GM21737 (cell line): ENCODE data around the gene GADL1.

Experiments used
- ATAC-seq: cut with Tn5 transposase; IDR thresholded peaks from one replicate; pipeline ENCODE4 v1.9.1; 2021; ENCODE audit warnings: mild to moderate bottlenecking, moderate library complexity; ENCODE audit not compliant: unreplicated experiment

GADL1 gene

GRCh38 chr3:30729936-30730335, 164.5 kb downstream of the GADL1 start:
- no peak for ATAC-seq

- no peak for ATAC-seq
Observed at GRCh38 chr3:30729512-30729911, 164.9 kb downstream of the GADL1 start.

DNA sequence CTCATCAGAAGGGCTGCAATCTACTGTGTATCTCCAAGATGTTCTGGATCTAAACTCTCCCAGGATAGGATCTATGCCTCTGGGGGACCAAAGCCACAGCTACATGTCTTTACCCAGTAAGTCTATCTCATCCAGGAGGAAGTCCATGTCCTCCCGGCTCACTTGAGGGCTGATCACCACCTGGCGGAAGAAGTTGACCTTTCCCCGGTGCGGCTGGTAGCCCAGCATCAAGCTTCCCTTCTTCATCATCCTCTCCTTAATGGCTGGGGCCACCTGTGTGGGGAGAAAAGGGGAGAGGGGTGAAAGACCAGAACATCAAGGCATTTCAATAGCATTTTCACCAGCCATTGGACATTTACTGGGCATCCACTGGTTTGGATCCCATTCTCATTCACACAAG, 166.3 kb downstream of the GADL1 start:
- no peak for ATAC-seq

GRCh38 chr3:30724863-30725262, 169.6 kb downstream of the GADL1 start:
- no peak for ATAC-seq

- ATAC-seq = no peak
Observed at GRCh38 chr3:30723211-30723610, 171.2 kb downstream of the GADL1 start.

DNA sequence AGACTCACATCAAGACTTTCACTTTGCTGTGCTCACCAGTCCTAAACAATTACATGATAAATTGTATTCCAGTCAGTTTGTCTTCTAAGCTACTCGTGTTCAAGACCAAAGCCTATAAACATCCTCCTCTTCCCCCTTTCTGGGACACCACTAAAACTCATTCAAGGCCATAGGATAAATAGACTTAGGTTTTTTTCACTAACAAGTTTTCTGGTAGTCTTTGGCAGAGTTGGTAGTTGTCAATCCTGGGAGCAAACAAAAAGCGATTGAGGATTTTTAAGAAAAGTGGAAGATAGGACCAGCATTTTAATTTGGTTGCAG, 173.2 kb downstream of the GADL1 start:
- ATAC-seq = no peak

DNA sequence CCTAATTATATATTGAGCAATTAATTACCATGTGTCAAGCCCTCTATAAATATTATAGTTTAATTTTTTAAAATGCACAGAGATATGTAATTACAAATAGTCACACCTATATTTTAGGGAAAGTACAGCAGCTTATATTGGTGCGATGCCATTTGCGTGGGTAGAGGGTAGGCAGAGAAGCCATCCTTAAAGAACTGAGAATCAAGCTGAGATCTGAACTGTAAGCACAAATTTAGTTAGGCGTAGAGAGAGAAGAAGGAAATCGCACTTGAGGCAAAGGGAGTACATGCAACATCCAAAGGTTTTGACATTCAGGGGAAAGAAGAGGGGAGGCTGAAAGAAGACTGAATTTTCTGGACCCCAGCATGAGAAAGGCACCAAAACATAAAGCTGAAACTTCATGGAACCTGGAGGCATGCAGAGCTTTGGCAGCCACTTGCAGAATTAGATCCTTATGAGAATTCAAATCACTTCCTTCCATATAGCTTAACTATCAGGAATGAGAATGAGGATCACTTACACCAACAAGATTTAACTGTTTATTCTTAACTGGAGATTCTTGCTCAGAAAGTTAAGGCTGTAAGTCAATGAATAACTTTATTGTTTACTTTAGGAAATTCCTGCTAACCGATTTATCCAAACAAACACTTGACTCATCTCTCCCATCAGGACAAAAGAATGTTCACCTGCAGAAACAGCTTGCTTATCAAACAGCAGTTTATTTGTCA, 173.7 kb downstream of the GADL1 start:
- no peak for ATAC-seq

DNA sequence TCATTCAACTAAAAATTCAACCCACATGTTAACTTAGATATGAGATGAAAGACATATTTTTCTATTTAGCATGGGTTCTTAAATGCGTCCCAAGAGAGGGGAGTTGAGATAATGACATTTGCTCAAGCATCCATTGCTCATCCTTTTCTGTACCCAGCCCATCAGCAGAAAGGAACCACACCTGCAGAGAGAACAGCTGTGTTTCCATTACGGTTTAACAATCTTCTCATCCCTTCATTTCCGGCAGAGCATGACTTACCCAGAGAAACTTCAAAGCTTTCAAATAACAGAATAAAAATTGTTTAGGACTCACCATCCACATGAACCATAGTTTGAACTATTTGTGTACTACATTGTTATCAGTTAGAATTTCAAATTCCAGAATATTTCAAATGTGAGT, 174.9 kb downstream of the GADL1 start:
- ATAC-seq = no peak

DNA sequence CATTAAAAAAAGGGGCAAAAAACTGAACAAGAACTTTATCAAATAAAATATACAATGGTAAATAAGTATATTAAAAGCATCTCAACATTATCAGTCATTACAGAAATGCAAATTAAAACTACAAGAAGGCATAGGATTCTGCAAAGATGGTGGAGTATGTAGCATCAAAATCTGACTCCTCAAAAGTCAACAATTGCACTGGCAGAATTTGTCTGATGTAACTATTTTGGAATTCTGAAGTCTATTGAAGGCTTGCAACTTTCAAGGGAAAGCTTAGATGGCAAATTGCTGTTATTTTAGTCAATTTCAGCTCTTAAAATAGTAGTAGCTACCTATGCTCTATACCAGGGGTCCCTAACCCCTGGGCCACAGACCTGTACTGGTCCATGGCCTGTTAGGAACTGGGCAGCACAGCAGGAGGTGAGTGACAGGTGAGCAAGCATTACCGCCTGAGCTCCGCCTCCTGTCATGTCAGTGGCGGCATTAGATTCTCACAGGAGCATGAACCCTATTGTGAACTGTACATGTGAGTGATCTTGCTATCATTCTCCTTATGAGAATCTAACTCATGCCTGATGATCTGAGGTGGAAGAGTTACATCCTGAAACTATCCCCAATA, 180.5 kb downstream of the GADL1 start:
- no peak for ATAC-seq

DNA sequence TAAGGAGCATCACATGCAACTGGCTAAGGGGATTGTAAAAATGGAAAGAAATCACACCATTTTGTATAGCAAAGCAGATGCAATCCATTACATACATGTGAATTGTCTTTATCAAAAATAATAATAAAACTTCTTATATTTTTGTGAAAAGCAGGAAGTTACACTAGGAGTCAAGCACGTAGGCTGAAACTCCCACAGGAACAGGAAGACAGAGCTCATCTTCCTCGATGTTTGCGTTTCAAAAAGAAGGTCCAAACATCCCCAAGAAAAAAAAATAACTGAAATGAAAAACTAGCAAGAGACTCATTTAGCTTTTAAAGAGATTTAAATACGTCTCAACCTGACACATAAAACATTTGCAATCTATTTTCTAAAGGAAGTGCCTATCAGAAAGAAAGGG, 181.5 kb downstream of the GADL1 start:
- ATAC-seq = no peak

DNA sequence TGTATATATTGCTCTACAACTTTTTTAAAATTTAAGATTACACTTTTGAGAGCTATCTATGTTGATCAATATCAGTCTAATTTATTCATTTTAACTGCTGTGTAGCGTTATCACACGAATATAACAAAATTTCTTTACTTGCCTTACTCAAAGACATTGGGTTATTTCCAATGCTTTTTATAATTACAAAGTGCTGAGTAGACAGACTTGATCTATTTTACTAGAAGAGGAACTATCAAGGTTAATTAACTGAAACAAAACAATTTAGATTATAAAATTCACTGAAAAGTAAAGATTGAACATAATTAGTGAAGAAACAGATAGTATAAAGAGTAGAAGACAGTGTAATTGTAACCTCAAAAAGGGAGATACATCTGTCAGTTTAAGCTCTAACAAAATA, 182.6 kb downstream of the GADL1 start:
- ATAC-seq = no peak

GRCh38 chr3:30711151-30711550, 183.3 kb downstream of the GADL1 start:
- ATAC-seq = no peak

DNA sequence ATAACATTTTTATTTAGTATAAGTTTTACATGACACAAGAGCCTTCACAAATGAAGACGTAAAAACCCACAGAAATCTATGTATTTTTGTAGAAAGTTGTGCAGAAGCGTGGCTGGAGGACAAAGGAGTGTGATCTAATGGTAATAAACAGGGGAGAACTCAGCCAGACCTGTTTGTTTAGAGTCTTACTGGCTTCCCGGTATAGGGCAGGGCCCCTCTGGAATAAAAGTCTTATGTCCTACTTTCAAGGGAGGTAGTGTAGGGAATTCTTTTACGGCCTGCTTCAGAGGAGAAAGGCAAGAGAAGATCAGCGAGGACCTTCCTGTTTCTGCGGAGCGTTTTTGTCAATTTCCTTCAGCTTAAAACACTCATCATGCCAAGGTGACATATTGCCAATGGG, 184.4 kb downstream of the GADL1 start:
- no peak for ATAC-seq

DNA sequence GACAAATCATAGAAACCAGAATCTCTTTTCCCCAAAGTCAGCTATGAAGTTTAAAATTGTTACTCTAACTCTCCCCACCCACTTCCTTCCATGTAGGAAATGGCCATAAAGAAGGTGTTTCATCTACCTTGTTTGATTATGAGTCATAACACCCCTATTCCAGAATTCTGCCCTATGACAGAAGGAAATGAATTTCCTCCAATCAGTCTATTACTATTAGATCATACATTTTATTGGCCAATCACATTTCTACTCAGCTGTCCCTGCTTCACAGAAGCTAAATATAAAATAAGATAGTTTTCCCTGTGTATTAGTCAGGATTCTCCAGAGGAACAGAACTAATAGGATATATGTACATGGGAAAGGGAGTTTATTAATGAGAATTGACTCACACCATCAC, 186.0 kb downstream of the GADL1 start:
- ATAC-seq = no peak

DNA sequence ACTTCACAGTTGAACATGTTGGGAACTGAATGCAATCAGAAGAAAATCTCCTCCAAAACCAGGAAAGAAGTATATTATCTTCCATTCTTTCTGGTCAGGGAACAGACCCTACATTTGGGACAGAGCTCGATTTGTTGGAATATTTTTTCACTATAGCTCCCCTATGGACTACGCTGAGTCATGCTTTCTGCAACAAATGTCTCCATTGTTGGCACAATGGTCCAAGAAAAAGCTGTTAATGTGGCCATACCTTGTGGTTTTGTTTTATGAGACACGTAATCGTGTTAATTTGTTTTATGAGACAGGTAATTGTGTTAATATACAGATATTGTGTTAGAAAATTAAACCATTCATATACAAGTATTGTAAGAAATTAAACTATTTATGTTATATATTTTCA, 186.6 kb downstream of the GADL1 start:
- no peak for ATAC-seq

GRCh38 chr3:30704931-30705890, 189.2 kb downstream of the GADL1 start:
- ATAC-seq = no peak

DNA sequence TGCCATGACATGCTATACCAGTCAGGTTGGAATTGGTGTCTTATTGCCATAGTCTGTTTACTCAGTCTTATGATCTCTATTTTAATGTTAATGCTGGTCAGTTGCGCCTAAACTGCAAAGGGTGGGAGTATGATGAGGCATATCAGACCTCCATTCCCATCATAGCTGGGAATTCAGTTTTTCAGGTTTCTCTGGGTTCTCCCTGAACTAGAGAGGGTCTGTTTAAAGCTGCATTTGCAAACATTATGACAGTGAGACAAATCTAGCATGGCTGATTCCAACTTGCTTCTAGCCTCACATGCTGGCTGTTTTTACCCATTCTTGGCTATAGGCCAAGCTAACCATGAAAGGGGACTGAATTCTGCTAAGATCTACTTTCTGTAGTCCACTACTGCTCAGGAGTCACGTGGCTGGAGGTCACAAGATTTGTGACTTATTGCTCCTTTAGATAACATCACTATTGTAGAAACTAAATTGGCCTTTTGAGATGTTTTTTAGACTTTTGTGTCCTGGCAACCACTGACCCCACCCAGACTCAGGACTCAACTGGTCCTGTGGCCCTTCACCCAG, 191.5 kb downstream of the GADL1 start:
- no peak for ATAC-seq

- no peak for ATAC-seq
Observed at GRCh38 chr3:30702038-30702827, 192.2 kb downstream of the GADL1 start.

GRCh38 chr3:30700702-30701321, 193.6 kb downstream of the GADL1 start:
- ATAC-seq = no peak

DNA sequence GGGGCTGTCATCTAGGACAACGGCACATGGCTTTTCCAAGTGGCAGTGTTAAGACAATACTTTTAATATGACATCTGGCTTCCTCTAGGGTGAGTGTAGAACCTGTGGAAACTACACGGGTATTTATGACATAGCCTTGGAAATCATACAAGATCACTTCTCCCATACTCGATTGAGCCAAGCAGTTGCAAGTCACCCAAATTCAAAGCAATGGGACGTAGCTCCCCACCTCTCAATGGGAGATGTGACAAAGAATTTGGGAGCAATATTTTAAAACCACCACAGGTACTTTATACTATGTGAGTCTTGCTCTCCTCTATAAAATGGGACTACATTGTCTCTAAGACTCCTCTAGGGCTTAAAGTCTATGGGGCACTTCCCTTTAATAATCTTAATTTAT, 194.5 kb downstream of the GADL1 start:
- no peak for ATAC-seq
